Fibroblast of pulmonary artery (primary cell): ENCODE results near the gene HDDC3.

Experiments
- DNase-seq: peaks from one replicate; pipeline ENCODE4 v3.0.0-alpha.2; 2010; ENCODE audit warnings: low read depth
- H3K4me3 ChIP-seq: replicated peaks from 2 replicates; pipeline ENCODE4 v1.5.1; 2011; ENCODE audit warnings: low read depth, mild to moderate bottlenecking, control low read depth, low read length, moderate library complexity
- CTCF ChIP-seq: IDR thresholded peaks from 2 replicates; pipeline ENCODE4 v1.5.1; 2011; ENCODE audit warnings: mild to moderate bottlenecking, control low read depth, low read length, inconsistent platforms; ENCODE audit errors: missing control alignments

HDDC3 gene

GRCh38 chr15:90953947-90954711 lies 21.8 kb upstream of the HDDC3 start:
- TF ChIP-seq CTCF = no peak
- DNase-seq = no peak
- peak overlapping the region; percentile 89 for H3K4me3 ChIP-seq

DNA sequence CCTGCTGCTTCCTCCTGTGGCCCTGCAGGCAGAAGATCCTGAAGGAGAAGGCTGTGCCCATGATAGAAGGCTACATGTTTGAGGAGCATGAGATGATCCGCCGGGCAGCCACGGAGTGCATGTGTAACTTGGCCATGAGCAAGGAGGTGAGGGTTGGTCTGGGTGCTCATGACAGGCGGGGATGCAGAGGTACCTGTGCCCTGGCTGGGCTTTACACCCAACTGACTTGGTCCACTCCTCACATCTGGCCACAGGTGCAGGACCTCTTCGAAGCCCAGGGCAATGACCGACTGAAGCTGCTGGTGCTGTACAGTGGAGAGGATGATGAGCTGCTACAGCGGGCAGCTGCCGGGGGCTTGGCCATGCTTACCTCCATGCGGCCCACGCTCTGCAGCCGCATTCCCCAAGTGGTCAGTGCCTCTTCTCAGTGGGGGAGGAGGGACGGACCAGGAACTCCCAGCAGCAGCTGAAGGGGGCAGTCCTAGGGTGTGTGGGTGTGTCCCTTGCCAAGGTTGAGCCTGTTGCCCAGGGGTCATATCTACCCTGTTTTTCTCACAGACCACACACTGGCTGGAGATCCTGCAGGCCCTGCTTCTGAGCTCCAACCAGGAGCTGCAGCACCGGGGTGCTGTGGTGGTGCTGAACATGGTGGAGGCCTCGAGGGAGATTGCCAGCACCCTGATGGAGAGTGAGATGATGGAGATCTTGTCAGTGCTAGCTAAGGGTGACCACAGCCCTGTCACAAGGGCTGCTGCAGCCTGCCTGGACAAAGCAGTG lies 20.7 kb upstream of the HDDC3 start:
- H3K4me3 ChIP-seq = no peak overlapping the region
- no peak for TF ChIP-seq CTCF
- no peak for DNase-seq

DNA sequence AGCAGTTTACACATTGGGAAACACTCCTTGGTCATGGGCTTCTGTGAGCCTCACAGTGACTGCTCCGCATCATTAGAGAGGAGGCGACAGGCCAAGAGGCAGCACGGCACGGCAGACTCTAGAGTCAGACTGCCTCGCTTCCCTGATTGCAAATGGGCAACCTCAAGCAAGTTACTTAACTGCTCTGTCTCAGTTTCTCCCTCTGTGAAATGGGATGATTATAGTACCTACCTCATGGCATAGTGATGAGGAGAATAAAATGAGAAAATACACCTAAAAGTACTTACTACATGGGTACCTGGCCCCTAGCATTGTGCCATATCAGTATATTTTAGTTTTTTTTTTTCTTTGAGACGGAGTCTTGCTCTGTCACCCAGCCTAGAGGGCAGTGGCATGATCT lies 18.3 kb upstream of the HDDC3 start:
- H3K4me3 ChIP-seq = no peak overlapping the region
- DNase-seq = no peak
- no peak for TF ChIP-seq CTCF

- H3K4me3 ChIP-seq = no peak overlapping the region
- TF ChIP-seq CTCF = no peak
- no peak for DNase-seq
These were observed 17.8 kb upstream of the HDDC3 start for GRCh38 chr15:90949979-90950675.

GRCh38 chr15:90948506-90948905 lies 16.2 kb upstream of the HDDC3 start:
- H3K4me3 ChIP-seq = no peak overlapping the region
- TF ChIP-seq CTCF = no peak
- no peak for DNase-seq

- no peak overlapping the region for H3K4me3 ChIP-seq
- TF ChIP-seq CTCF = no peak
- no peak for DNase-seq
These were observed 15.4 kb upstream of the HDDC3 start for GRCh38 chr15:90947577-90948357.
